GM19238 (cell line): ENCODE results near the gene SYNPO.

Experiments used
- DNase-seq: peaks from one replicate; pipeline ENCODE4 v3.0.0; 2011; ENCODE audit warnings: low spot score; ENCODE audit not compliant: insufficient read length

Gene SYNPO

GRCh38 chr5:150640311-150641005 is at the start of gene SYNPO:
Gene SYNPO (plus strand): TSS chr5:150640660. CDS start chr5:150648276, 7,616 bp downstream.
- no peak for DNase-seq

- no peak for DNase-seq
Observed at GRCh38 chr5:150590979-150591695, 49.3 kb upstream of the SYNPO start.

GRCh38 chr5:150593593-150593992 is 46.9 kb upstream of the SYNPO start:
- no peak for DNase-seq

GRCh38 chr5:150593996-150594395 is 46.5 kb upstream of the SYNPO start:
- no peak for DNase-seq

- no peak for DNase-seq
Observed at GRCh38 chr5:150595466-150596031, 44.9 kb upstream of the SYNPO start.

GRCh38 chr5:150596313-150596712 is 44.1 kb upstream of the SYNPO start:
- no peak for DNase-seq

GRCh38 chr5:150596826-150597225 is 43.6 kb upstream of the SYNPO start:
- no peak for DNase-seq

- no peak for DNase-seq
Observed at GRCh38 chr5:150598006-150598405, 42.5 kb upstream of the SYNPO start.

- no peak for DNase-seq
Observed at GRCh38 chr5:150598821-150599273, 41.6 kb upstream of the SYNPO start.

- no peak for DNase-seq
Observed at GRCh38 chr5:150599281-150599680, 41.2 kb upstream of the SYNPO start.

- DNase-seq: no peak
Observed at GRCh38 chr5:150599917-150600511, 40.4 kb upstream of the SYNPO start.

GRCh38 chr5:150600616-150601490 is 39.6 kb upstream of the SYNPO start:
- no peak for DNase-seq

- DNase-seq: no peak
Observed at GRCh38 chr5:150601491-150602345, 38.7 kb upstream of the SYNPO start.

GRCh38 chr5:150603052-150603451 is 37.4 kb upstream of the SYNPO start:
- no peak for DNase-seq

- DNase-seq: no peak
Observed at GRCh38 chr5:150603491-150603890, 37.0 kb upstream of the SYNPO start.

- no peak for DNase-seq
Observed at GRCh38 chr5:150604010-150604409, 36.5 kb upstream of the SYNPO start.

- DNase-seq: no peak
Observed at GRCh38 chr5:150604894-150605440, 35.5 kb upstream of the SYNPO start.

GRCh38 chr5:150605546-150605945 is 34.9 kb upstream of the SYNPO start:
- no peak for DNase-seq

- DNase-seq: no peak
Observed at GRCh38 chr5:150606476-150606875, 34.0 kb upstream of the SYNPO start.

- no peak for DNase-seq
Observed at GRCh38 chr5:150607105-150607504, 33.4 kb upstream of the SYNPO start.
